HG02970 (cell line): ENCODE measurements around the gene SP2.

Source experiments
- ATAC-seq: cut with Tn5 transposase; IDR thresholded peaks from one replicate; pipeline ENCODE4 v1.9.1; 2021; ENCODE audit warnings: mild to moderate bottlenecking, moderate library complexity, moderate number of reproducible peaks; ENCODE audit not compliant: unreplicated experiment, low FRiP score

SP2 gene

DNA sequence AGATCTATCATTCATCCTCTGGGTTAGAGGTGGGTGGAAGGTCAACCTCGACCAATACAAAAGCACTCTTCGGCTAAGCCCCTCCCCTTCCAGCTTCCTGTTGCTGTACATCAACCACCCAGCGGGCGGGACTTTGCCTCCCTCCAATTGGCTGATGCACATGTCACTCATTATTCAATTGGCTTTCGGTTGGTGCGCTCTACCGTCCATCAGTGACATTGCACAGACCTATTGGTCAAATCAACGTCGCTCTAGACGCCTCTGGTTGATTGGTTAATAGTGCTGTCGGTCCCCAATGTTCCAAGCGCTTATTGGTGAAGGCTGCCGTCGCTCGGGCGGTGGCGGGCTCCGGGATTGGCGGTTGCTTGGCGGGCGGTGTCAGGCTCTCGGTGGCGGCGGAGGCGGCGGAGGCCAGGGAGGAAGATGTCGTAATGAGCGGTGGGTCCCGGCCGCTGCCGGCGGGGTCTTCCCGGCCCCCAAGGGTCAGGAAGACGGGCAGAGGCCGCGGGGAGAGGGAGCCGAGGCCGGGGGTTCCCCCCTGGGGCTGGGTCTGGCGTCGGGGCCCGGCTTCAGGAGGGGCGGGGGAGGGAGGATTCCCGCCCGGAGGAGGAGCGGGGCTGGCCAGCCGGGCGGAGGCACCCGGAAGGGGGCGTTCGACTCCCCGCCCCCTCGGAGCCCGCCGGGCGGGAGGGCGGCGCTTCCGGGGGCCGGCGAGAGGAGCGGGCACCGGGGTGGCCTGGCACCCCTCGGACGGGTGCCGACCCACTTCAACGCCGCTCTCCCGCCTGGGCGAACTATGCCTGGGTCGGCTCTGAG lies at the start of gene SP2:
SP2 (plus strand) TSS at position 381 of the 816 bp plus-strand sequence; CDS start at position 432, 51 bp downstream.
- ATAC-seq: peak; percentile 88

GRCh38 chr17:47846716-47847340 lies 49.2 kb upstream of the SP2 start:
- ATAC-seq: no peak

DNA sequence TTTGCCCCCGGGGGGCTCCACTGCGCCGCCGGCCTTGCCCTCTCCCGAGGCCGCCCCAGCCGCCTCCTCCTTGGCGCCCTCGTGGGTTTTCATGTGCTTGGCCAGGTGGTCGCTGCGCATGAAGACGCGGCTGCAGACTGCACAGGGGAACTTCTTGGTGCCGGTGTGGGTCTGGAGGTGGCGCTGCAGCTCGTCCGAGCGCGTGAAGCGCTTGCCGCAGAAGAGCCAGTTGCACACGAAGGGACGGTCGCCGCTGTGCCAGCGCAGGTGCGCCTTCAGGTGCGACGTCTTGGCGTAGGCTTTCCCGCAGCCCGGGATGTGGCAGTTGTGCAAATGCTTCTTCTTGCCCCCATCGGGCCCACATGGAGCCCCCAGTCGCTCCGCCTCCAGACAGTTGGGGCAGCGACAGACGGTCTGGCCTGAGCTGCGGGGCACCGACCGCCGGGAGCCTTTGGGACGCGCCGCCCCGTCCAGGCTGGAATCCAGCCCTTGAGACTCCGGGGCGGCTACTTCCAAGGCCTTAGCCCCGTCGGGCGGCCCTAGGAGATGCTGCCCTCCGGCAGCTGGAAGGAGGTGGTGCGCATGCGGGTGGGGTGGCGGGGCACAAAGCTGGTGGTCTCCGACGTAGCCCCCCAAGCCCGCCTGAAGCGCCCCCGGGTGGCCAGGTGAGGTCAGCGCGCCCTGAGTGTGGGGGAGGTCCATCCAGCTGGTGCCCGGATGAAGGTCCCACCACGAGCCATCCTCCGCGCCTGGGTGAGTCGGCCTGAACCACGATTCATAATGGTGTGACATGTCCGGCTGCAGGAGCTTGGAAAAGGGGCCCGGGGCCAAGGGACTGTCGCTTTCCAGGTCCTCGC lies 48.5 kb upstream of the SP2 start:
- ATAC-seq: no peak

GRCh38 chr17:47848198-47848513 lies 47.9 kb upstream of the SP2 start:
- ATAC-seq: no peak

DNA sequence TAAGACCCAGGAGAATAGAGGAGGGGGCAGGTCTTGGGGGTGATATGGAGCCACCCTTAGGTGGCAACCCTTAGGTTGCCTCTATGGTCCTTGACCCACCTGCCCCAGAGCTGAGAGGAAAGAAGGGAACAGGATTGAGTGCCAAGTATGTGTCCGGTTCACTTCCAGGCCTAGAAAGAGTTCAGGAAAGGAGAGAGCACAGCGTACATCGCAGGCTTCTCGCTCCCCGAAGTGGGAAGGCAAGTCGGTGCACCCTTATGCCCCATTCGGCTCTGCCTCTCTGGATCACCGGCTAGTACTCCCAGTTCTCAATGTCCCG lies 45.7 kb upstream of the SP2 start:
- ATAC-seq: no peak

DNA sequence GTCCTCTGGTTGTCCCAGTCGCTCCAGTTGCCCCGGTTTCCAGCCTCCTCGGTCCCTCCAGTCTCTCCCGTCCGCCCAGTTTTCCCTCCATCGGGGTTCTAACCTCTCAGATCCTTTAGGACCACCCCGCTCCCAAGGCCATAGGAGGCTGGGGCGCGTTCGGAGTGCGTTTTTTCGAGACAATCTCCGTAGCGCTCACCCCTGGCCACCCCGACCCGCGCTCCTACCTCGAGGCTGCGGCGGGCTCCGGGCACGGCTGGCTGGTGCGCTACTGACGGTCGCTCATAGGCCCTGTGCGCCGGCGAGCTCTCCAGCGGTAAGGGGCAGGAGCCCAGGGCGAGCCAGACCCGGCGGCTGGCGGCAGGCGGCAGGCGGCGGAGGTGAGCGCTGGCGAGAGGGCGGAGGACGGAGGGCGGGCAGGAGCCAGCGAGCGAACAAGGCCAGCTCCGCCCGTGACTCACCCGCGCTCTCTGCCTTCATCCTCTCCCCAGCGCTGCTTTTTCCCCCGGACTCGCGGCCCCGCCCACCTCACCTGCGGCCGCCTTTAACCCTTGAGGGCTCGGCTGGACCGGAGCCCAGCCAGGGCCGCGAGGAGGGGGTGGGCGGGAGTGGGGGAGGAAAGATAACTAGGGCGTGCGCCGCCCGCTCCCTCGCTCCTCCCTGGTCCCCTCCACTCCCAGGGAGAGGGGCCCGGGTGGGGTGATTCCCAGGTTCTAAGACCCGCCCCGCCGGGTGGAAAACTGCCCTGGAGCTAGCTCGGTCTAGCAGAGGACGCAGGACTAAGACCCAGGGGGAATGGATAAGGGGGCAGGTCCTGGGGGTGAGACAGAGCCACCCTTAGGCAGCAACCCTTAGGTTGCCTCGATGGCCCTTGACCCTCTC lies 45.1 kb upstream of the SP2 start, which contains the start of gene SP6:
SP6 (minus strand) TSS at position 472 of the 882 bp plus-strand sequence. CDS start 2,734 bp downstream, outside the sequence.
- no peak for ATAC-seq

- ATAC-seq: no peak
Measured at GRCh38 chr17:47851764-47852112, 44.3 kb upstream of the SP2 start.

DNA sequence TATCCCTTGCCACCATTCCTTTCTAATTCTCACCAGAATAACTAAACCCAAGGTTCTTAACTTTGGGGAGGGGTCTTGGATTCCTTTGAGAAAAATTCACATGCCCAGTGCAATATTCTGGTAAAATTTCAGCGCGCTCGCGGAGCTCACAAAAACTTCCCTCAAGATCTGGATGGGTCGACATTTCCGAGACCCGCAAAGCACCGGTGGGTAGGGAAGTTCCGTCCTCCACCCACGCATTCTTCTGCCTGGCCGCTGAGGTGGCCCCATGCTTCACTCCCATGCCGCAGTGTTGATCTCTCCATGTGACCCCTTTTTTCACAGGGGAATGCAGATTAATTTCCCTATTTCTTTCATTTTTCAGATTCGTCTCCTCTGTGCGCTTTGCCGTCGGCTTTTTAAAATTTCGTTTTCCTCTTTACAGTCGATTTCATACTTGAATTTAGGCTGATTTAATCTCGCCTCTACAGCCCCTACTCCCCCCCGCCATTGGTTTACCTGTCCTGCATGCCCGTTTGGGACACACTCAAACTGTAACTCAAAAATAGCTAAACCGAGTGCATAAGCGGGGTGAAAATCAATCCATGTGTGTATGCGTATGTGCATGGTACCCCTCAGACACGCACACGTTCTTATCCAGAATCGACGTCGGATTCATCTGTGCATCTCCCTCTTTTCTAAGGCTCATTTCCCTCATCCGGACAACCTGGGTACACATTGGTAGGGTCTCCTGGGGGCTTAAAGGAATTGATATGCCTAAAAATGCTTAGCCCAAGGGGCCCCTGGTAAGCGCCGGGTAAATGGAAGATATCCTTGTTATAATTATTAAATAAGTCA lies 43.7 kb upstream of the SP2 start:
- ATAC-seq: no peak

DNA sequence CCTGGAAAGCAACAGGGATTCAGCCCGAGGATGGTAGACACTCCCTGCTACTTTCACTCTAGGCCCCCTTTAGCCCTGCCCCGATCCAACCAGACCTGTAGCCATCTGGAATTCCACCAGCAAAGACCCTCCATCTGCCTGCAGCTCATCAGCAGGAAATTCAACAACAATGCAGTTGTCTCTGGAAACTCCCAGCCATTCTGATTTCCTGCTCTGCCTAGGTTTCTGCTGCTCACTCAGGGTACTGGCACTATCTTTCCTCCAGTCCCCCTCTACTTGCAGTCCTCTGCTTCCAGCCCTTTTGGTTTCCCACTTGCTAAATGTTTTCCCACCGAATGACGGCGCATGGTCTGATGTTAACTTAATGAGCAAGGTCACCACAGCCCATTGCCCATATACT lies 42.4 kb upstream of the SP2 start:
- ATAC-seq: no peak

DNA sequence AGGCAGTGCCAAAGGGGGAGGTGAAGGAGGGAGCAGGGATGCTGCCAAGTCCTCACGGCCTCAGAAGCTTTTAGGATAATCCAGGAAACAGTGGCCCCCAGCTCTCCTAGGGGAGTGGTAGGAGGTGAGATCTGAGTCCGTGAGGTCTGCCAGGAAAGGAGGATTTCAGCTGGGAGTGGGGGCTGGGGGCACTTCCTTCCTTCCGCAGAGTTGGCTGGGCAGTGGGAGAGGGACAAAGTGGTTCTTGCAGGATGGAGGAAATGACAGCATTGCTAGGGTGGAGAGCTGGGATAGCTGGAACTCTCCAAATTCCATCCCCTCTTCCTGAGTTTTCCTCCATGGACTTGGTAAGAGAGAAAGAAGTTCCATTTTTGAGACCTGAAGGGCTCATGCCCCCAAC lies 40.3 kb upstream of the SP2 start:
- no peak for ATAC-seq

- ATAC-seq: no peak
Measured at GRCh38 chr17:47856830-47857229, 39.2 kb upstream of the SP2 start.

DNA sequence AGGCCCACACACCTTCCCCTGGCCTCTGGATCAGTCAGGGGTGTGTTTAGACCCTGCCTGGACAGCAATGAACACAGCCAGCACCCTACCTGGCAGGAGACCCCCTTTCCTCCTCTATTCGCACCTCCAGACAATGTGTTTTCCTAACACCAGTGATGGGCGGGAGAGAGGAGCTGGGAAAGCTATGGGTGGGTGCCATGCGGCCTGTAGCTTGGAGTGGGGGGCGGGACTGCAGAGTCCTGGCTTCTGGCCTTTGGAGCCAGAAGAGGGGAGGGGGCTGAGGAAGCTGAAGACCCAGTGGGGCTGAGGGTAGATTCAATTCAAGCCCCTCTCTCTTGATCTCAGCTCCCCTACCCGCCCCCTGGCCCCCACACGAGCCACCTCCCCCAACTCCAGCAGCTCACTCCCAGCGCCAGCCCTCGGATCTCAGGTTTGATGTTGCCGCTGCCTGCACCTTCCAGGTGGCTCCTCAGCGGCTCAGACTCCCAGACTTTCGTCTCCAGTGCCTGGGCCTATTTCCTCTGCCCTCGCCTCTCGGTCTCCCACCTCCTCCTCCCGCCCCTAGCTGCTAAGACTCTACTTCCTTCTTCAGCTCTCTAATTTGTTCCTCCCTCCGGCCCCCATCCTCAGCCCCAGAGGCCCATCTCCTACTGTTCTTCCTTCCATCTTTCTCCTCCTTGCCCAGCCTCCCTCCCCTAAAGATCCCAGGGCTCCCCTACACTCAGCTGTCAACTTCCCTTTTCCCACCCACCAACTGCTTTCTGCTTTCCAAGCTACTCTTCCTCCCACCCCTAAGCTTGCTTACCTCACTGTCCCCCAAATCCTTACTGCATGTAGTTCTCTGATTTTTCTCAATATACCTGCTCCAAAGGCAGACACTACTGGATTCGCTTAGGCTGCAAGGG lies 38.2 kb upstream of the SP2 start:
- ATAC-seq: no peak

GRCh38 chr17:47860386-47860785 lies 35.6 kb upstream of the SP2 start:
- no peak for ATAC-seq

GRCh38 chr17:47862621-47863440 lies 33.2 kb upstream of the SP2 start:
- ATAC-seq: no peak

DNA sequence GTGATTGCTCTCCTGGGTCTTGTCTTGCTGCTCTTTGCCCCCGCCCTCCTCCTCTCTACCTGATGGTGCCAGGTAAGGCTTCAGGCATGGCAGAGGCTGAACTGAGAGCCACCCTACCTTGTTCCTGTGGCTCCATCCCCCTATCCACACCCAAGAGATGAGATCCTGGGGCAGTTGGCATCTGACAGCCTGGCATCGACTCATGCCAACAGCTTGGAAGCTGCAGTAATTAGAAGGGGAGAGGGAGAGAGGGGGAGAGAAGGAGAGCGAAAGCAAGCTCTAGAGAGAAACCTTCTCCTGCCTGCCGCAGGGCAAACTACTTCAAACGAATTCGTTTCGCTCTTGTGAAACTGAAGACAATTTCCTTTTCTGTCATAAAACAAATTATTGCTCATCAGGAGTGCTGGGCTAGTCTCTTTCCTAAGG lies 31.2 kb upstream of the SP2 start:
- ATAC-seq: no peak

DNA sequence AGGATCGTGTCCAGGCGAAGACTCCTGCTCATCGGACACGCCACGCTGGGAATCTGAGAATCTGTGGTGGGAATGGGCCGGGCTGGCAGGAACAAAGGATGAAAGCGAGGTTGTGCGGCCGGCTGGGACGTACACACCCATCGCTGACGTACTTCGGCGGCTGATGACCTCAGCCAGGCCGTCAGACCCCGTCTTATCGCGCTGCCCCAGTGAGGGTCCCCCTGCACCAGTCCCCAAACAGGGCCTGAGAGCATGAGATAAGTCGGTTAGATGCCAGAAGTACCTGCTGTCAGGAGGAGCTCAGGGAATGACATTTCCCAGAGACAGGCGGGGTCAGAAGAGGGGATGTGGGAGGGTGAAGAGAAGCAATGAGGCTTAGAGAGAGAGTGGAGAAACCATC lies 29.1 kb upstream of the SP2 start:
- no peak for ATAC-seq

GRCh38 chr17:47867813-47868533 lies 28.1 kb upstream of the SP2 start:
- no peak for ATAC-seq
